GM18502 (cell line): ENCODE results near the gene STOML3.
A peak's percentile ranks its signal among the peaks of the same experiment; 100 is the strongest.
"Not testable (repeated sequence)": the region's sequence is repeated elsewhere in the genome, so short reads cannot be mapped to it uniquely, and the experiment has no call there.

Experiments
- ATAC-seq: cut with Tn5 transposase; IDR thresholded peaks from one replicate; pipeline ENCODE4 v1.9.1; 2021; ENCODE audit warnings: mild to moderate bottlenecking; ENCODE audit not compliant: unreplicated experiment, poor library complexity

Gene STOML3

DNA sequence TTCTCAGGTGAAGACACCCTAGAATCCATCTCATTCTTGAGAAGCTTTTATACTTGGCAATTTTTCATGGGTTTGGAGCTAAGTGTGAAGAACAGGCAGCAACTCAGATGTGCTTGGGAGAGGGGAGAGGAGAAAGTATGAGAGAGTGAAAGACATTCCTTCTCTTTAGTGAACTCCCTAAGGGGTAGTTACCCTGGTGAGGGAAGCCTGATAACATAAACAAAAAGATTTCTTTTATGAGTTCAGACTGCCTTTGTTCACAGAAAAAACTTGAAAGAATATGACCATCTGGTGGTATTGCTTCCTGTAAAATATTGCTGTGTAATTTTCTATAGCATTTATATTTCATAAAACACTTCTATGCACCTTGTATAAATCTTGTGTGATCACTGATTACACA lies at the start of gene STOML3:
STOML3 (minus strand) TSS at position 139 of the 400 bp plus-strand sequence; CDS start at position 29, 110 bp downstream.
- no peak for ATAC-seq

DNA sequence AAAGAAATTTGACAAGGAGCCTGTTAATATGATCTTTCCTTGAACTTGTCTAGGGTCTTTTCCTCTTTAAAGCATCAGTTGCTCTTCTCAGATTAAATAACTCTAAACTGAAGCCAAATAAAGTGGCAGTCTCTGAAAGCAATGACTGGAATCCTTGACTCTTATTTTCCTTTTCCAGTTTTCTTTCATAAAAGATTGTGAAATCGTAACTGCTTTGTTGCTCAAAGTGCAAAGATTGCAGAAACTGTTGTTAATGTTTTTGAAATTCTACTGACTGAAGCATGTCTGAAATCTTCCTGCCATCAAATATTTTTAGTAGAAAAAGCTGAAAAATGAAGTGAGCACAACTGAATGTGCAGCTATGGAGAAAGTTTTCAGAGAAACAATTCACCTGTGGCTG lies 49.6 kb upstream of the STOML3 start:
- no peak for ATAC-seq

DNA sequence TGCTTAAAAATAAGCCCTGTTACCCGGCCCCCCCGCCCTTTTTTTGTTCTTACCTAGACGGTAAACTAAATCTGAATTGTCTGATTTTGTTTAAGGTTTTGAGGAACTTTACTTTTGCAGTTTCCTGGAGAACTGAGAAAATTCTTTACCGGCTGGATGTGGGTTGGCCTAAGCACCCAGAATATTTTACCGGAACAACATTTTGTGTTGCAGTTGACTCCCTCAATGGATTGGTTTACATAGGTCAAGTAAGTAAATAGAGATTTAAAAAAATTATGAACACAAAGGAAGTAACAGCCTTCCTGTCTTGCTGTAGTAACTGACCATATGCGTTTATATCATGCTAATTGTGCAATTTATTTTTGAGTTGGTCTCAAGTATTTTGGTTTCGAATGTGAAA lies 48.4 kb upstream of the STOML3 start:
- ATAC-seq = no peak

- ATAC-seq = peak; percentile 44
Observed at GRCh38 chr13:39038569-39039030, 48.0 kb upstream of the STOML3 start.

DNA sequence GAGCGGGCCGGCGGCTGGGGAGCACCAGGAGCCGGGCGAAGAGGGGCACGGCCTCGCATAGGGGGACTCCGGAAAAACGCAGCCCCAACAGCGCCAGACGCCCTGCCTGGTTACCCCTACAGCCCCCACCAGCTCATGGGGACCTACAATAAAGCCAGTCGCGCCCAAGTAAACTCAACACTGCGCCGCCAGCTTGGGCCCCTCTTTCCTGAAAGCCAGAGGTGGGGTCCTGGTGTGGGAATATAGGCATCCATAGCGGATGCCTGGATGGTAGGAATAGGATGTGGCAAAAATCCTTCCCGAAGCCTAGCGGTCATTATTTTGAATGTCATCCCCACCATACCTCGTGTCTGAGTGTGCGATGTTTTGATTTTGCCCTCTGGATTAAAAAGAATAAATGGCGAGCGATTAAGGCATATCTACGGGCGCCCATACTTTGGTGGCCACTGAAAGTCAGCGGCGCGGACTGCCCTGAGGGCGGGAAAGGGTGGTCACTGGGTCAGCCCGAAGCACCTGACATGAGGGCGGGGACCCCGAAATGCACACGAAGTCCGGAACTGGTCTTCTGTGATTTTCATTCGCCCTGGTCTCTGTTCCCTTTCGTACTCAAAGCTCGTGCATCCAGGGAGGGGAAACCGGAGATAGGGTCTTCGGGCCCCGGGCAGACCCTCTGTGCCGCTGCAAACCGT lies 47.4 kb upstream of the STOML3 start, which contains the start of the genes NHLRC3 and PROSER1:
NHLRC3 (plus strand) TSS at position 577 of the 689 bp plus-strand sequence. CDS start 184 bp downstream, outside the sequence.
PROSER1 (minus strand) TSS at position 210 of the 689 bp plus-strand sequence. CDS start 847 bp downstream, outside the sequence.
- peak; percentile 69 for ATAC-seq

DNA sequence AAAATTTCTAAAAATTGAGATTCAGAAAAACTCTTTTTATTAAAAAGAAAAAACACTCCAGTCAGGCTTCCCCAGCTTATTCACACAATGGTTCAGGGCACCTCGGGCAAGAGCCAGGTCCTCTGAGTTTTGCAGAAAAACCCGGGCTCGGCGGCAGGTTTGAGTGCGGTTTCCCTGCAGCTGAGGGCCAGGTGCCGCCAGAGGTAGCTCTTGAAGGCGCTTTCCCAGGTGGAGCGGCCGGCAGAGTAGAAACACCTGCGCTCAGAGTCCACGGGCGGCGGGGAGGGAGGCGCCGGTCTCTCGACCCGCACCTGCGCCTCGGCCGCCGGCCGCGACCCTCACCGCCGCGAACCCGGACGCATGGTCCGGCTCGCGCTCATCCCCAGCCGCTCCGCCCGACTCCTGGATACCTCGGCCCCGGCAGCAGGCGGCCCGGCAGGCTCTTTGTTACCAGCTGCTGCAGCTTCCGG lies 46.8 kb upstream of the STOML3 start:
- peak; percentile 30 for ATAC-seq

DNA sequence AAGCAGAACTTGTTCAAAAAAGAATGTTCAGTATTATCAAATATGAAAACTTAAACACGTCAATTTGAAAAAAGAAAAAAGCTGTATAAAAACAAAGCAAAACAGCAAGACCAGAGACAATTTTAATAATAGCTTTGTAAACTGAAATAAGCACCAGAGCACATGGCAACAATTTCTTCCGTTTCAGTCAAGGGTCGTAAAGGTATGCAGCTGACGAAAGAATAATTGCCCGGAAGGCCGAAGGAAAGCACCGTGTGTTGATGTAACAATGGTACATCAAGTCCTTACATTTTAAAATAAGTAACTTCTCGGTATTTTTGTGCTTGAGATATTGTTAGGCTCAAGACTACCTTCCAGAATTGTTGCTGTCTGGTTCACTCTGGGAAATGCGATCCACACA lies 45.6 kb upstream of the STOML3 start:
- no peak for ATAC-seq

DNA sequence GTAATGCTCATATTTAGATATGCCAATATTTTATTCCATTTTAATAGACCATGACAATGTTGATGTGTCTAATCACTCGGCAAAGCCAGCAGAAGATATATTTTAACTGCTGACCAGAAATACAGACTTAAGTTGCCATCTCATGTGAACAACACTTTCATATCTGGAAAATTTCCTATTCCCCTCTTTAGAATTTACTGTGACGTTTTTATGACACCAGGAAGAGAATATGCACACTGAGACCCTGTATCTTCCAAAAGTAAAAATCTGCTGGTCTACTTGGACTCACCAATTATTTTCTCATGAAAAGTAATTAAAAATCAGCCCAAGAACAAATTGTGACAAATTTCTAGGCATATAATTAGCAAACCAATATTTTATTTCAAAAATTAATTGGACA lies 45.2 kb upstream of the STOML3 start:
- ATAC-seq = no peak

DNA sequence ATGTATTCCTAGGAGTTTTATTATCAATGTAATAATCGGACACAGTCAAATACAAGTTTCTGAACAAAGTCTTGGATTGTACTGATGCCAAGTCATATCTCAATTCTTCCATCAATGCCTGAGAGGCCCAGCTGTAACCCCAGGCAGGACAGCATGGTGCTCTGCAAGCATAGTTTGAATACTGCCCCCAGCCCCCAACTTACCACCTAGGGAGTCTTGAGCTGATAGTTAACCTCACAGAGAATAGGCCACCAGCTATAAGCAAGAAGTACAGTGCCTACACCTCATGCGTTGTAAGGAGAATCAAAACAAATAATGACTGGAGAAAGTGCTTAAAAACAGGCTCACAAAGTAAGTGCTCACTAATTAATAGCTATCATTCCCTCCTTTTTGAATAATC lies 44.6 kb upstream of the STOML3 start:
- no peak for ATAC-seq

- no peak for ATAC-seq
Observed at GRCh38 chr13:39034085-39034484, 43.5 kb upstream of the STOML3 start.

DNA sequence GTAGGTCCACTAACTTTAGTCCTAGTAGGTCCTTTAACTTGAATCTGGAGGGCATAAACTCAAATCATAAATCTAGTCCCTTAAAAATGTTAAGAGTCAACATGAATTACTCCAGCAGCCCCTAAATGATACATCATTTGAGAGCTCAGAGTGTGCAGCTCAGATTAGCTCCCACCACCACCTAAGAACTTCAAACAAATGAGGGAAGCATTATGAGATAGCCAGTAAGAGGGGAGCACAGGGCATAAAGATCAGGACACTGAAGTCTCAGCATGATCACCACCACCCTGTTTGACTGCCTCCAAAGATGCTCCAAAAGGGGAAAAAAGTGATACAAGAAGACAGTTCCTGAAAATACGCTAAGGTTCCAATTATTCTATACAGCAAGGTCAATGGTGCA lies 41.5 kb upstream of the STOML3 start:
- ATAC-seq = no peak

GRCh38 chr13:39025433-39025839 lies 34.8 kb upstream of the STOML3 start:
- no peak for ATAC-seq

GRCh38 chr13:39023761-39024160 lies 33.1 kb upstream of the STOML3 start:
- ATAC-seq = no peak

DNA sequence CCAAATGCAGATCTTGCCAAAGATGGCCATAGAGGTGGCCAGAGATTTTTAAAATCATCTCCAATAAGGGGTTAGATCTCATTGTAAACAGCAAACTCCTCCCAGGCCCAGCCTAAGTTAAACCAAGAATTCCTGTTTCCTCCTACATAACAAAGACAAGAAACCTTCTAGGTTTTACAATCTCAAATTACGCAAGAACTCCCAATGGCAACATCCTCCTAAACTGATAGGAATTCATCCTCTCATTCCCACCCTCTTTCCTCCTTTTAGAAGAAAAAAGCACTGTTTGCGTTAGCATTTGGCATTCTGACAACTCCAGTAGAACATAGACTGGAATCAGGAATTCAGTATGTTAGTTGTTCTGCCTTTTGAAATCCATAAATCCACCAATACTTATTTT lies 32.7 kb upstream of the STOML3 start:
- no peak for ATAC-seq

- no peak for ATAC-seq
Observed at GRCh38 chr13:39020853-39021462, 30.3 kb upstream of the STOML3 start.

DNA sequence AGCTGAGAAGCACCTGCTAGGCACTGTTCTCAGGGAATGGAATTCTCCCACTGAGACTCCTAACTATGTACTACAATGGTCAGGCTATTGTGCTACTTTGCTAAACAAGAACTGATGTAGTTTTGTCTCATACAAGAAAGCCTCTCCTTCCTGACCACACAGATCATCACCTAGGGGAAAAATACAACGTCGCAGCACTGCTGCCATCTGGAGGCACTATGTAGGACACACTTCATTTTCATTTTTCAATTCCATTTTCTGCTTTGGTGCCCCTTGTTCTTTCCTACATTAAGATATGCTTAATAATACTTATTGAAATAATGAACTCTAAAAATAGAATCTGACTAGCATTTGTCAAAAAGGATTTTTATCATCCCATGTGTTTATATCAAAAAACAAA lies 26.2 kb upstream of the STOML3 start:
- peak; percentile 86 for ATAC-seq

DNA sequence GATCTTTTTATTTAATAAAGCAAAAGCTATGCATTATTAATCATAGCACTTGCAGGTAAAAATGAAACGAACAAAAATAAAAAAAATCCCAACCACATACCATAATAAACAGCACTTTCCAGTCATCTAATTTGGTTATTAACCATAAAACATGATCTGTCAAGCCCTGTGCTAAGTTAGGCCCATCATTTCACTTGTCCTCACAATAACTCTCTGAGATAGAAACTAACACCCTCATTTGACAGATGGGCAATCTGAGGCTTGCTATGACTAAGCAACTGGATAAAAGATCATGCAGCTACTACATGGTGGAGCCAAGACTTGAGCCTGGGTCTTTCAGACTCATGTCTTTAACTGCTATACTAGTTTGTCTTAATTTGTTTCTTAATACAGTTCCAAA lies 25.5 kb upstream of the STOML3 start:
- ATAC-seq = peak; percentile 88

GRCh38 chr13:39013462-39013861 lies 22.8 kb upstream of the STOML3 start:
- ATAC-seq = no peak

DNA sequence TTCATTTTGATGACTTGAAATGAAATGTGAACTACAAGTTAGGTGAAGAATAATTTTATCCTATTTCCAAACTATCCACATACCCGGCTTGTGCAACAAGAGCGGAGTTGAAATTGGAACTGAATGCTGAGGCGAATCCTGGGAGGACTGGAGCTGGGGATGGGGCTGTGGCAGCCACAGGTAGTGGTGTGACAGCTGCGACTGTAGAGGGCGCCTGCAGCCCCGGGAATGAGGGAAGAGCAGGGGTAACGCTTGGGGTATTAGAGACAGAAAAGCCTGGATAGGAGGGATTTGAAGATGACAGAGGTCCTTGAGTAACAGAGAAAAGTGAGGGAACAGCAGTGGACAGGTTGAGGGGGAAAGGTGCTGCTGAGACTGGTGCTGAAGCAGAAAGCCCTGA lies 22.0 kb upstream of the STOML3 start:
- no peak for ATAC-seq

DNA sequence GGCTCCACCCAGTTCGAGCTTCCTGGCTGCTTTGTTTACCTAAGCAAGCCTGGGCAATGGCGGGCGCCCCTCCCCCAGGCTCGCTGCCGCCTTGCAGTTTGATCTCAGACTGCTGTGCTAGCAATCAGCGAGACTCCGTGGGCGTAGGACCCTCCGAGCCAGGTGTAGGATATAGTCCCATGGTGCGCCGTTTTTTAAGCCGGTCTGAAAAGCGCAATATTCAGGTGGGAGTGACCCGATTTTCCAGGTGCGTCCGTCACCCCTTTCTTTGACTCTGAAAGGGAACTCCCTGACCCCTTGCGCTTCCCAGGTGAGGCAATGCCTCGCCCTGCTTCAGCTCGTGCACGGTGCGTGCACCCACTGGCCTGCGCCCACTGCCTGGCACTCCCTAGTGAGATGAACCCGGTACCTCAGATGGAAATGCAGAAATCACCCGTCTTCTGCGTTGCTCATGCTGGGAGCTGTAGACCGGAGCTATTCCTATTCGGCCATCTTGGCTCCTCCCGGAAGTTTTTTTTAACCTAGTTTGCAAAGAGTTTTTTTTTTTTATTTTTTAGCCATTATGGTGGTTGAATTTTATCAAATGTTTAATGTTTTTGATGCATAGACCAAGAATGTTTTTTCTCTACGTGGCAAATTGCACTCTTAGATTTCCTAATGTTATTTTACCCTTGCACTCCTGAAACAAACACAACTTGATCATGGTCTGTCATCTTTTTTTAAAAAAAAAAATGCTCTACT lies 15.9 kb upstream of the STOML3 start:
- not testable (repeated sequence) for ATAC-seq

- ATAC-seq = no peak
Observed at GRCh38 chr13:38998739-38999138, 8.1 kb upstream of the STOML3 start.
